ENCODE data around the gene HYAL1.
A peak's percentile ranks its signal among the peaks of the same experiment; 100 is the strongest.
"Not testable (repeated sequence)": the region's sequence is repeated elsewhere in the genome, so short reads cannot be mapped to it uniquely, and the experiment has no call there.

Gene HYAL1

DNA sequence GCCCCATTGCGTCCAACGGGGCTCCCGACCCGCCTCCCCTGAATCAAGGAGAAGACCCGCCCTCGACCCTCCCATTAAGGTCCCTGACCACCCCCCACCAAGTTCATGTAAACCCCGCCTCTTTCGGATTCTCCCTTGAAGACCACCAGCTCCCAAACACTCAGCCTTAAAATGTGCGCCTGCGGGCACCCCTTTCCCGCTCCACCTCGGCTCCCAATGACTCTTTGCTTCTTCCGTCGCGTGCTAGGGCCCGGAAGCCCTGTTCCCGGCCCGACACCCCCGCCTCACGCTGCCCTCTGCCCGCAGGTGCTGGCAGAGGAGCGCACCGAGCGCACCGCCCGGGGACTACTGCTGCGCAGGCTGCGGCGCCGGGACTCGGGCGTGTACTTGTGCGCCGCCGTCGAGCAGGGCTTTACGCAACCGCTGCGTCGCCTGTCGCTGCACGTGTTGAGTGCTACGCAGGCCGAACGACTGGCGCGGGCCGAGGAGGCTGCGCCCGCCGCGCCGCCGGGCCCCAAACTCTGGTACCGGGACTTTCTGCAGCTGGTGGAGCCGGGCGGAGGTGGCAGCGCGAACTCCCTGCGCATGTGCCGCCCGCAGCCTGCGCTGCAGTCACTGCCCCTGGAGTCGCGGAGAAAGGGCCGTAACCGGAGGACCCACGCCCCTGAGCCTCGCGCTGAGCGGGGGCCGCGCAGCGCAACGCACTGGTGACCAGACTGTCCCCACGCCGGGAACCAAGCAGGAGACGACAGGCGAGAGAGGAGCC lies 27.2 kb downstream of the HYAL1 start:
- Histone ChIP-seq H3K27ac (ENCODE audit: low read depth, low read length, severe bottlenecking) (no peak overlapping the region), H3K4me1 (ENCODE audit: control insufficient read depth, insufficient read depth, low read length, poor library complexity, severe bottlenecking) (peaks cover 11% of the 10 kb centered on the region), H3K36me3 (ENCODE audit: control insufficient read depth, insufficient read depth, low read length) (no peaks in the 10 kb centered on the region), H3K9me3 (ENCODE audit: control insufficient read depth, low read length) (no peaks in the 10 kb centered on the region), H3K4me3 (ENCODE audit: extremely low read depth, insufficient read depth, low read length, poor library complexity, severe bottlenecking) (no peak overlapping the region)
- WGBS, 2 experiments (ENCODE audit: insufficient coverage in 2 of 2): 86 to 87% methylated on average over 68 to 78 of the region's 79 CpGs

GRCh38 chr3:50275141-50275995 lies 28.0 kb downstream of the HYAL1 start:
- H3K4me3 ChIP-seq (ENCODE audit: extremely low read depth, insufficient read depth, low read length, poor library complexity, severe bottlenecking): peak overlapping the region; percentile 19
- 17 to 22% methylated on average over 39 to 63 of the region's 65 CpGs for WGBS, 2 experiments (ENCODE audit: insufficient coverage in 2 of 2)
- H3K36me3 ChIP-seq (ENCODE audit: control insufficient read depth, insufficient read depth, low read length): no peaks in the 10 kb centered on the region
- H3K4me1 ChIP-seq (ENCODE audit: control insufficient read depth, insufficient read depth, low read length, poor library complexity, severe bottlenecking): peaks cover 19% of the 10 kb centered on the region
- no peak overlapping the region for H3K27ac ChIP-seq (ENCODE audit: low read depth, low read length, severe bottlenecking)
- H3K9me3 ChIP-seq (ENCODE audit: control insufficient read depth, low read length): no peaks in the 10 kb centered on the region

- 17 to 27% methylated on average over 14 to 20 of the region's 26 CpGs for WGBS, 2 experiments (ENCODE audit: insufficient coverage in 2 of 2)
- no peak overlapping the region for H3K4me3 ChIP-seq (ENCODE audit: extremely low read depth, insufficient read depth, low read length, poor library complexity, severe bottlenecking)
These were observed 28.8 kb downstream of the HYAL1 start for GRCh38 chr3:50274371-50275104.

GRCh38 chr3:50273689-50274065 lies 29.7 kb downstream of the HYAL1 start:
- no peak overlapping the region for H3K27ac ChIP-seq (ENCODE audit: low read depth, low read length, severe bottlenecking)
- peaks cover 36% of the 10 kb centered on the region for H3K4me1 ChIP-seq (ENCODE audit: control insufficient read depth, insufficient read depth, low read length, poor library complexity, severe bottlenecking)
- no peak overlapping the region for H3K4me3 ChIP-seq (ENCODE audit: extremely low read depth, insufficient read depth, low read length, poor library complexity, severe bottlenecking)
- no peaks in the 10 kb centered on the region for H3K36me3 ChIP-seq (ENCODE audit: control insufficient read depth, insufficient read depth, low read length)
- no peaks in the 10 kb centered on the region for H3K9me3 ChIP-seq (ENCODE audit: control insufficient read depth, low read length)
- WGBS, 2 experiments (ENCODE audit: insufficient coverage in 2 of 2): 81 to 86% methylated on average over 20 to 22 of the region's 31 CpGs

More at GRCh38 chr3:50274371-50275104, 28.8 kb downstream of the HYAL1 start:
- Histone ChIP-seq H3K9me3 (ENCODE audit: control insufficient read depth, low read length) (no peaks in the 10 kb centered on the region), H3K4me1 (ENCODE audit: control insufficient read depth, insufficient read depth, low read length, poor library complexity, severe bottlenecking) (peaks cover 27% of the 10 kb centered on the region), H3K36me3 (ENCODE audit: control insufficient read depth, insufficient read depth, low read length) (no peaks in the 10 kb centered on the region), H3K27ac (ENCODE audit: low read depth, low read length, severe bottlenecking) (no peak overlapping the region)

- Histone ChIP-seq H3K4me1 (ENCODE audit: control insufficient read depth, insufficient read depth, low read length, poor library complexity, severe bottlenecking) (peaks cover 38% of the 10 kb centered on the region), H3K4me3 (ENCODE audit: extremely low read depth, insufficient read depth, low read length, poor library complexity, severe bottlenecking) (peak overlapping the region; percentile 16), H3K9me3 (ENCODE audit: control insufficient read depth, low read length) (no peaks in the 10 kb centered on the region), H3K27ac (ENCODE audit: low read depth, low read length, severe bottlenecking) (no peak overlapping the region), H3K36me3 (ENCODE audit: control insufficient read depth, insufficient read depth, low read length) (no peaks in the 10 kb centered on the region)
- 20% methylated on average over 47 of the region's 61 CpGs for WGBS, 2 experiments (ENCODE audit: insufficient coverage in 2 of 2)
These were observed 30.3 kb downstream of the HYAL1 start for GRCh38 chr3:50272911-50273688.

GRCh38 chr3:50272538-50272910 lies 30.9 kb downstream of the HYAL1 start:
- not testable (repeated sequence) for H3K36me3 ChIP-seq (ENCODE audit: control insufficient read depth, insufficient read depth, low read length); H3K27ac ChIP-seq (ENCODE audit: low read depth, low read length, severe bottlenecking); H3K4me3 ChIP-seq (ENCODE audit: extremely low read depth, insufficient read depth, low read length, poor library complexity, severe bottlenecking); H3K9me3 ChIP-seq (ENCODE audit: control insufficient read depth, low read length)
- WGBS, 2 experiments (ENCODE audit: insufficient coverage in 2 of 2): 88 to 96% methylated on average over 4 to 6 of the region's 10 CpGs
- peaks cover 44% of the 10 kb centered on the region for H3K4me1 ChIP-seq (ENCODE audit: control insufficient read depth, insufficient read depth, low read length, poor library complexity, severe bottlenecking)

- Histone ChIP-seq H3K9me3 (ENCODE audit: control insufficient read depth, low read length) (no peaks in the 10 kb centered on the region), H3K4me1 (ENCODE audit: control insufficient read depth, insufficient read depth, low read length, poor library complexity, severe bottlenecking) (peaks cover 51% of the 10 kb centered on the region), H3K27ac (ENCODE audit: low read depth, low read length, severe bottlenecking) (no peak overlapping the region), H3K4me3 (ENCODE audit: extremely low read depth, insufficient read depth, low read length, poor library complexity, severe bottlenecking) (no peak overlapping the region), H3K36me3 (ENCODE audit: control insufficient read depth, insufficient read depth, low read length) (no peaks in the 10 kb centered on the region)
- 90 to 100% methylated on average over 6 to 7 of the region's 10 CpGs for WGBS, 2 experiments (ENCODE audit: insufficient coverage in 2 of 2)
These were observed 31.9 kb downstream of the HYAL1 start for GRCh38 chr3:50271314-50271936.

- WGBS, 2 experiments (ENCODE audit: insufficient coverage in 2 of 2): 90 to 96% methylated on average over 12 to 18 of the region's 19 CpGs
- H3K27ac ChIP-seq (ENCODE audit: low read depth, low read length, severe bottlenecking): no peak overlapping the region
- H3K4me3 ChIP-seq (ENCODE audit: extremely low read depth, insufficient read depth, low read length, poor library complexity, severe bottlenecking): no peak overlapping the region
- H3K36me3 ChIP-seq (ENCODE audit: control insufficient read depth, insufficient read depth, low read length): no peaks in the 10 kb centered on the region
- peaks cover 58% of the 10 kb centered on the region for H3K4me1 ChIP-seq (ENCODE audit: control insufficient read depth, insufficient read depth, low read length, poor library complexity, severe bottlenecking)
- no peaks in the 10 kb centered on the region for H3K9me3 ChIP-seq (ENCODE audit: control insufficient read depth, low read length)
These were observed 32.8 kb downstream of the HYAL1 start for GRCh38 chr3:50270422-50271224.

- 87 to 95% methylated on average over 5 of the region's 8 CpGs for WGBS, 2 experiments (ENCODE audit: insufficient coverage in 2 of 2)
- Histone ChIP-seq H3K4me1 (ENCODE audit: control insufficient read depth, insufficient read depth, low read length, poor library complexity, severe bottlenecking) (peaks cover 64% of the 10 kb centered on the region), H3K36me3 (ENCODE audit: control insufficient read depth, insufficient read depth, low read length) (no peaks in the 10 kb centered on the region), H3K27ac (ENCODE audit: low read depth, low read length, severe bottlenecking) (no peak overlapping the region), H3K4me3 (ENCODE audit: extremely low read depth, insufficient read depth, low read length, poor library complexity, severe bottlenecking) (no peak overlapping the region), H3K9me3 (ENCODE audit: control insufficient read depth, low read length) (no peaks in the 10 kb centered on the region)
These were observed 33.4 kb downstream of the HYAL1 start for GRCh38 chr3:50269977-50270413.
